Measurements from ENCODE around the gene ZSCAN26.
A peak's percentile ranks its signal among the peaks of the same experiment; 100 is the strongest.

Gene ZSCAN26

GRCh38 chr6:28266962-28267694 lies at the start of gene ZSCAN26:
ZSCAN26 (plus strand) TSS chr6:28267143; CDS start chr6:28271920, 4,777 bp downstream.
- Histone ChIP-seq H3K27me3 (ENCODE audit: low read depth) (peaks cover 3% of the 10 kb centered on the region; the same call in 1 of the 2 replicates), H3K36me3 (replicated peaks) (no peaks in the 10 kb centered on the region), H3K4me1 (peaks cover 8% of the 10 kb centered on the region), H3K4me3 (peak within 1 kb of the TSS; percentile 84), H3K9me3 (no peaks in the 10 kb centered on the region)
- in situ Hi-C loops (cut with MboI; ENCODE audit: low sequenced_read_pairs), result loop anchor here (25.0 kb wide), 1 partner anchor 130 kb away; the partner anchor contains the start of gene ZKSCAN8
- peak; percentile 64 to 88 for DNase-seq (ENCODE audit: low spot score in 2 of 2)

GRCh38 chr6:28217890-28218289 lies 49.1 kb upstream of the ZSCAN26 start:
- Histone ChIP-seq H3K4me1 (peaks cover 2% of the 10 kb centered on the region; the same call in 1 of the 2 replicates), H3K9me3 (no peaks in the 10 kb centered on the region), H3K36me3 (replicated peaks) (no peaks in the 10 kb centered on the region), H3K4me3 (no peak overlapping the region), H3K27me3 (ENCODE audit: low read depth) (no peaks in the 10 kb centered on the region)
- in situ Hi-C loops (cut with MboI; ENCODE audit: low sequenced_read_pairs), result no loop called here
- DNase-seq (ENCODE audit: low spot score in 2 of 2), result no peak

DNA sequence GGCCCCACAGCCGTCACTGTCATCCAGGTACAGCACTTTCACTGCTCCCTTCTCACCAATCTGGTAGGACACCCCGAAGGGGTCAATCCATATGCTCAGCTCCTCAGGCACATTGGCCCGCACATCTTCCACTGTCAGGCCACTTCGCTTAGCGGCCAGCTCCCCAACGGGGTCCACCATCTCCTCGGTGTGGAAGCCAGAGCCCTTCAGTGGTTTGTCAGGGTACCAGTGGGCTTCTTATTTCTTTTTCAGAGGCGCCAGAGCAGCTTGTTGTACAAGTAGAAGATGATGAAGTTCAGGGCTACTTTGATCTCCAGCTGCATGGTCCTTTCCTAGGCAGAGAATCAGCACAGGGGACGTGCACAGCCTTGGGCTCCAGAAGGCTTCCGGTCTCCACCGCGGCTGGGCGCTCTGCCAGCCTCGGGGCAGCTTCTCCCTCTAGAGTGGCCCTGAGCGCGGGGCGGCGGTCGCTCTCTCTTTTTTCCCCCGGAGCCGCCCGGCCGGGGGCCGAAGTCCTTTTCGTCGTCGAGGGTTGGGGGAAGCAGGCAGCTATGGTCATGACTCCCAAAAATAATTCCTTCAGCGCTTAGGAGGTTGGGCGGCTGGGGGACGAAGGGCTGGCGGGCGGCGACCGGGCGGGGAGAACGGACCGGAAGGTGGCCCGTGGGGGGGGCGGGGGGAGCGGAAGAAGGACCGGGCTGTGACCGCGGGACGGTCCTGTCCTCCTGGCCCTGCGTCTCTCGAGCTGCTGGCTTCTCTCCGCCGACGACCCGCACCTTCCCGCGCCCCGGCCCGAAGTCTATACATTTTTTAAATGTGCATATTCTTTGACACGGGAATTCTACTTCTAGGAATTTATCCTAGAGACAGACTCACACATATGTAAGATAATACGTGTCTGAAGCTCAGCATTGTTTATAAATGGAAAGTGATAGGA lies 48.4 kb upstream of the ZSCAN26 start:
- Histone ChIP-seq H3K27me3 (ENCODE audit: low read depth) (no peaks in the 10 kb centered on the region), H3K4me1 (peaks cover 2% of the 10 kb centered on the region; the same call in 1 of the 2 replicates), H3K4me3 (peak overlapping the region; percentile 42), H3K9me3 (no peaks in the 10 kb centered on the region), H3K36me3 (replicated peaks) (no peaks in the 10 kb centered on the region)
- DNase-seq (ENCODE audit: low spot score in 2 of 2), result peak in 1 of 2 experiments; percentile 78
- in situ Hi-C loops (cut with MboI; ENCODE audit: low sequenced_read_pairs), result no loop called here

GRCh38 chr6:28220257-28221133 lies 46.4 kb upstream of the ZSCAN26 start:
- DNase-seq (ENCODE audit: low spot score in 2 of 2), result no peak
- no peaks in the 10 kb centered on the region for H3K27me3 ChIP-seq (ENCODE audit: low read depth)
- in situ Hi-C loops (cut with MboI; ENCODE audit: low sequenced_read_pairs), result no loop called here
- H3K4me1 ChIP-seq, result peaks cover 6% of the 10 kb centered on the region
- no peaks in the 10 kb centered on the region for H3K36me3 ChIP-seq (replicated peaks)
- H3K4me3 ChIP-seq, result no peak overlapping the region
- H3K9me3 ChIP-seq, result no peaks in the 10 kb centered on the region

GRCh38 chr6:28224131-28225055 lies 42.5 kb upstream of the ZSCAN26 start:
- Histone ChIP-seq H3K4me1 (peaks cover 9% of the 10 kb centered on the region), H3K27me3 (ENCODE audit: low read depth) (no peaks in the 10 kb centered on the region), H3K4me3 (peak overlapping the region; percentile 65), H3K9me3 (no peaks in the 10 kb centered on the region), H3K36me3 (replicated peaks) (peaks cover 20% of the 10 kb centered on the region)
- no peak for DNase-seq (ENCODE audit: low spot score in 2 of 2)
- in situ Hi-C loops (cut with MboI; ENCODE audit: low sequenced_read_pairs), result no loop called here

DNA sequence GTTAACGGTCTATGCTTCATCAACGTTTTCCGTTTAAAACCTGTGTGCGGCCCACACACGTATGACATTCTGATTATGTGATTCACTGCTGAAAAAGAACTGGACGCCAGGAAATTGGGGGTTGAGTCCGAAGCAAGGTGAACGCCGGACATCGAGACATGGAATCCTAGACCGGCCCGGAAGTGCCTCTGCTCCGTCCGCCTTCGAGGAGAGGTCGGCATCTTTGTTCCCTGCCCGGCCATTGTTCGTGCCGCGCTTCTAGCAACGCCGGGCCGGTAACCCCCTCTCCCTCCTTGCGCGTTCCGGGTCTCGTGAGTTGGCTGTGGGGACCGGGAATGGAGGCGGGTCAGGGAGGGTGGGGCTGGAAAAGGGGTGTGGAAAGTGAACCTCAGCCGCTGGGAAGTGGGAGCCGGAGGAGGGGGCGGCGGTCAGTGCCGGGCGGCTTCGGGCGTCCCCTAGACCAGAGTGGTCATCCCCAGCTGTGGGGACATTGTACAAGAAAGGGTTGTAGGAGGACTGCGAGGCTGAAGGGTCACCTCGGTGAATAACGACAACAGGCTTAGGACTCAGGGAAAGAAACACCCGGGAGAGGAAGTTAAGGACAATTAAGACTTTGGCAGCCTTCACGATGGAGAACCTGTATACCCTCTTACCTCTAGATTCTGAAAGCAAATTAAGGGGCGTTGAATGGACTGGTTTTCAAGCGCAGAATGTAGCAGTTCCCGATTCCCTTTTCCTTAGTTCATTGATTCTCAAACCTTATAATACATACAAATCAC lies 41.7 kb upstream of the ZSCAN26 start, which contains the start of gene ZSCAN9:
ZSCAN9 (plus strand) TSS at position 220 of the 779 bp plus-strand sequence. CDS start 1,810 bp downstream, outside the sequence.
- H3K9me3 ChIP-seq, result no peaks in the 10 kb centered on the region
- peaks cover 9% of the 10 kb centered on the region for H3K4me1 ChIP-seq
- peak; percentile 85 to 92 for DNase-seq (ENCODE audit: low spot score in 2 of 2)
- H3K36me3 ChIP-seq (replicated peaks), result peaks cover 26% of the 10 kb centered on the region
- peak within 1 kb of the TSS; percentile 65 for H3K4me3 ChIP-seq
- H3K27me3 ChIP-seq (ENCODE audit: low read depth), result no peaks in the 10 kb centered on the region
- in situ Hi-C loops (cut with MboI; ENCODE audit: low sequenced_read_pairs), result no loop called here

DNA sequence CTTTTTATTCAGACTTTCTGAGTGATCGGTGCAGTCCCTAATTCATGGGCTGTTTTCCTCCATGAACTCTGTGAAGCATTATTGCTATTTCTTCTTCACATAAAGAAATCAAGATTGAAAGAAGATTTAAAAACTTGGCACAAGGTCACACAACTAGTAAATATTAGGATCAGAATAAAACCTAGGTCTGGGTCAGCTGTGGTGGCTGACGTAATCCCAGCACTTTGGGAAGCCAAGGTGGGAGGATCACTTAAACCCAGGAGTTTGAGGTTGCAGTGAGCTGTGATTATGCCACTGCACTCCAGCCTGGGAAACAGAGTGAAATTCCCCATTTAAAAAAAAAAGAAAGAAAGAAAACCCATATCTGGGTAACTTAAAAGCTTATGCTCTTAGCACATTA lies 40.5 kb upstream of the ZSCAN26 start:
- peaks cover 9% of the 10 kb centered on the region for H3K4me1 ChIP-seq
- no peaks in the 10 kb centered on the region for H3K9me3 ChIP-seq
- H3K4me3 ChIP-seq, result no peak overlapping the region
- peaks cover 34% of the 10 kb centered on the region for H3K36me3 ChIP-seq (replicated peaks)
- H3K27me3 ChIP-seq (ENCODE audit: low read depth), result no peaks in the 10 kb centered on the region
- in situ Hi-C loops (cut with MboI; ENCODE audit: low sequenced_read_pairs), result no loop called here
- no peak for DNase-seq (ENCODE audit: low spot score in 2 of 2)

- H3K4me3 ChIP-seq, result no peak overlapping the region
- no peaks in the 10 kb centered on the region for H3K9me3 ChIP-seq
- in situ Hi-C loops (cut with MboI; ENCODE audit: low sequenced_read_pairs), result no loop called here
- DNase-seq (ENCODE audit: low spot score in 2 of 2), result no peak
- H3K36me3 ChIP-seq (replicated peaks), result peaks cover 43% of the 10 kb centered on the region
- no peaks in the 10 kb centered on the region for H3K4me1 ChIP-seq
- no peaks in the 10 kb centered on the region for H3K27me3 ChIP-seq (ENCODE audit: low read depth)
Measured at GRCh38 chr6:28232785-28233184, 34.2 kb upstream of the ZSCAN26 start.

DNA sequence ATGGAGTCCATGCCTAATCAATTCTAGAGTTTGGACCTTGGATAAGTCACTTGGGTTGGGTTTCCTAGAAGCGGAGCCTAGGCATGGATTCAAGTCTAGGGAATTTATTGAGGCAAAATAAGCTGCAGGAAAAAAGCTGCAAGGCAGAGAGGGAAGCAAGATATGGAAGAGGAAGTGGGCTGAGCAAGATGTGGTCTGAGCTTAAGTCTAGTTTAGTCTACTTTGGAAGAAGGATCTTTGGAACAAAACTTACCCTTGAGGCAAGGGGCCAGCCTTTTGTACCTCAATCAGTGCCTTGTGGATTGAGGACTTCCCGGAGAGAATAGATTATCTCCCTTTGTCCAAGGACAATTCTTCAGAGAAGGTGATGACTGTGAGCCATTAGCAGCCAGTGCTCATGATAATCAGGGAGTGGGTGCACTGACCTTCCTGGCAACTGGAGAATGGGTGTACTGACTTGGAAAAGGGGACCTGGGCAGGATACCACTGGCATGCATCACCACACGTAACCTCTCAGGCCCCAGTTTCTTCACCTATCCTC lies 31.0 kb upstream of the ZSCAN26 start:
- Histone ChIP-seq H3K36me3 (replicated peaks) (peaks cover 16% of the 10 kb centered on the region), H3K27me3 (ENCODE audit: low read depth) (no peaks in the 10 kb centered on the region), H3K9me3 (no peaks in the 10 kb centered on the region), H3K4me3 (no peak overlapping the region), H3K4me1 (no peaks in the 10 kb centered on the region)
- in situ Hi-C loops (cut with MboI; ENCODE audit: low sequenced_read_pairs), result no loop called here
- DNase-seq (ENCODE audit: low spot score in 2 of 2), result no peak

GRCh38 chr6:28239636-28240035 lies 27.3 kb upstream of the ZSCAN26 start:
- in situ Hi-C loops (cut with MboI; ENCODE audit: low sequenced_read_pairs), result no loop called here
- H3K4me1 ChIP-seq, result no peaks in the 10 kb centered on the region

DNA sequence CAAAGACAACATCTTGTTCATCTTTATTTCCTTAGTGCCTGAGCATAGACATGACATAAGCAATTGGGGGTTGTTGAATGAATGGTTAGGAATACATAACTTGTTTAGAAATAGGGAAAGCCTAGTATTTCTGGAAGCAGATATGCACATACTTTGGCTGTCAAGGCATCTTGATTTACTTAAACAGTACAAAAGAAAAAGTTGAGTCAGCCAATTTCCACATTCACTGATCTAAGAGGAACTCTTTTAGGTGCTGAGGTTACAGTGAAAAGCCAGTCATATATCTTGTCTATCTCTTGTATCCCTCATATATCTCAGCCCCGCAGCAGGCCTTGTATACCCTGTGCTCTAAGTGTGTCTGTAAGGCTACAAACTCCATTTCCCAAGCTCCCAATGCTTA lies 26.5 kb upstream of the ZSCAN26 start:
- no peak overlapping the region for H3K4me3 ChIP-seq
- H3K9me3 ChIP-seq, result no peaks in the 10 kb centered on the region
- H3K36me3 ChIP-seq (replicated peaks), result peaks cover 14% of the 10 kb centered on the region
- no peak for DNase-seq (ENCODE audit: low spot score in 2 of 2)
- in situ Hi-C loops (cut with MboI; ENCODE audit: low sequenced_read_pairs), result no loop called here
- no peaks in the 10 kb centered on the region for H3K27me3 ChIP-seq (ENCODE audit: low read depth)
- no peaks in the 10 kb centered on the region for H3K4me1 ChIP-seq

More at GRCh38 chr6:28239636-28240035, 27.3 kb upstream of the ZSCAN26 start:
- Histone ChIP-seq H3K9me3 (no peaks in the 10 kb centered on the region), H3K27me3 (ENCODE audit: low read depth) (no peaks in the 10 kb centered on the region), H3K36me3 (replicated peaks) (peaks cover 6% of the 10 kb centered on the region; the same call in 1 of the 2 replicates), H3K4me3 (no peak overlapping the region)
- DNase-seq (ENCODE audit: low spot score in 2 of 2), result no peak

Measured in HAP-1 (cell line).